Thyroid gland (tissue), 4 donors: Measurements from ENCODE around the gene PPP4R2.

Experiments
- CTCF ChIP-seq, 6 experiments: fragments of 200-600 bp in 3 of 6; fragments of 450-650 bp in 3 of 6; sonication (generic) in 3 of 6; IDR thresholded peaks; one replicate each; pipeline ENCODE4 v1.5.1; 2016 to 2019; ENCODE audit warnings: antibody characterized with exemption in 6 of 6, mild to moderate bottlenecking in 2 of 6, inconsistent platforms in 1 of 6, moderate library complexity in 1 of 6
- POLR2A ChIP-seq, 2 donors: fragments of 450-650 bp; IDR thresholded peaks; one replicate each; pipeline ENCODE4 v1.6.1; 2017; ENCODE audit warnings: antibody characterized with exemption in 2 of 2, mild to moderate bottlenecking in 2 of 2, moderate library complexity in 1 of 2

GRCh38 chr3:73018790-73019441 lies 22.3 kb downstream of the PPP4R2 start:
- no peak for TF ChIP-seq POLR2A (IDR thresholded peaks at IDR 0.05)
- TF ChIP-seq CTCF (IDR thresholded peaks at IDR 0.05) = no peak
